ENCODE results near the gene TEX13B. TPM values are rescaled to one million over a fixed set of nuclear protein-coding genes. Genes with fewer than 3 reads are reported as not detected.

TEX13B gene
- total and polyA plus RNA-seq, 7 experiments from 2014 or later, result not detected

GRCh38 chrX:107935200-107935599 lies 47.0 kb downstream of the TEX13B start:
- DNase-seq (no peak), ATAC-seq (no peak)
- Mint-ChIP-seq H3K4me3 (no peak overlapping the region), H3K27me3 (peaks cover 5 to 33% (median 23%) of the 10 kb centered on the region in 5 donors), H3K9me3 (peaks cover 0 to 2% (median 0%) of the 10 kb centered on the region in 11 donors), H3K27ac (no peak overlapping the region), H3K36me3 (peaks cover 0 to 5% (median 0%) of the 10 kb centered on the region in 5 donors), H3K4me1 (peaks cover 0 to 5% (median 4%) of the 10 kb centered on the region in 7 donors)
- ChIA-PET POLR2A (no interaction called here), CTCF (no interaction called here)
- H3K9me3 ChIP-seq (ENCODE audit: control insufficient read depth in 2 of 3, low read length in 3 of 3), result no peaks in the 10 kb centered on the region
- H3K36me3 ChIP-seq (ENCODE audit: control insufficient read depth in 2 of 3, insufficient read depth in 3 of 3, low read length in 3 of 3), result no peaks in the 10 kb centered on the region
- H3K4me3 ChIP-seq (ENCODE audit: low read length), result no peak overlapping the region
- H3K27me3 ChIP-seq (ENCODE audit: control insufficient read depth in 2 of 2, insufficient read depth in 2 of 2, low read length in 2 of 2), result peaks cover 0 to 3% of the 10 kb centered on the region in 2 donors
- no peaks in the 10 kb centered on the region for H3K4me1 ChIP-seq (ENCODE audit: control insufficient read depth in 2 of 2, insufficient read depth in 2 of 2, low read length in 2 of 2)
- intact Hi-C loops (cut with micrococcal nuclease), result no loop called here
- H3K27ac ChIP-seq (ENCODE audit: low read depth, low read length), result no peak overlapping the region

GRCh38 chrX:107934262-107934661 lies 47.9 kb downstream of the TEX13B start:
- Mint-ChIP-seq H3K27me3 (peaks cover 5 to 28% (median 16%) of the 10 kb centered on the region in 5 donors), H3K4me1 (peaks cover 0 to 5% (median 4%) of the 10 kb centered on the region in 7 donors), H3K4me3 (no peak overlapping the region), H3K36me3 (peaks cover 0 to 8% (median under 1%) of the 10 kb centered on the region in 5 donors), H3K9me3 (peaks cover 0 to 2% (median 0%) of the 10 kb centered on the region in 11 donors), H3K27ac (no peak overlapping the region)
- intact Hi-C loops (cut with micrococcal nuclease), result no loop called here
- Histone ChIP-seq H3K4me3 (ENCODE audit: low read length) (no peak overlapping the region), H3K27me3 (ENCODE audit: control insufficient read depth in 2 of 2, insufficient read depth in 2 of 2, low read length in 2 of 2) (peaks cover 0 to 3% of the 10 kb centered on the region in 2 donors), H3K4me1 (ENCODE audit: control insufficient read depth in 2 of 2, insufficient read depth in 2 of 2, low read length in 2 of 2) (no peaks in the 10 kb centered on the region), H3K36me3 (ENCODE audit: control insufficient read depth in 2 of 3, insufficient read depth in 3 of 3, low read length in 3 of 3) (no peaks in the 10 kb centered on the region), H3K27ac (ENCODE audit: low read depth, low read length) (no peak overlapping the region), H3K9me3 (ENCODE audit: control insufficient read depth in 2 of 3, low read length in 3 of 3) (no peaks in the 10 kb centered on the region)
- CTCF ChIA-PET, result no interaction called here
- no peak for DNase-seq
- POLR2A ChIA-PET, result no interaction called here
- no peak for ATAC-seq

Other genes with a start within 250 kb of the TEX13B start
- gene TSC22D3, start 206.6 kb downstream of the TEX13B start, total RNA-seq, result 1,000 to 10,000 TPM in 2 of 5 experiments, 100 to 1,000 TPM in 2, 10 to 100 TPM in 1; 44.2 to 1,917 (median 255) TPM
- gene TSC22D3, start 206.6 kb downstream of the TEX13B start, polyA plus RNA-seq, result 100 to 1,000 TPM; 383 to 690 TPM
- not detected for gene NCBP2L, start 204.6 kb downstream of the TEX13B start, total RNA-seq
- under 1 TPM in 1 of 2 donors, not detected in 1; 0.09 TPM for gene NCBP2L, start 204.6 kb downstream of the TEX13B start, polyA plus RNA-seq
- gene MID2, start 156.5 kb downstream of the TEX13B start, total RNA-seq, result 10 to 100 TPM in 4 of 5 experiments, 1 to 10 TPM in 1; 4.4 to 22.5 (median 18.5) TPM
- gene MID2, start 156.5 kb downstream of the TEX13B start, polyA plus RNA-seq, result 10 to 100 TPM in 1 of 2 donors, 1 to 10 TPM in 1; 5.7 to 16.2 TPM
- 10 to 100 TPM in 4 of 5 experiments, 1 to 10 TPM in 1; 7.8 to 50.2 (median 32.7) TPM for gene VSIG1, start 62.7 kb upstream of the TEX13B start, total RNA-seq
- 10 to 100 TPM; 13.0 to 18.1 TPM for gene VSIG1, start 62.7 kb upstream of the TEX13B start, polyA plus RNA-seq
- gene PSMD10, start 109.2 kb upstream of the TEX13B start, total RNA-seq, result 10 to 100 TPM; 17.6 to 36.8 (median 22.1) TPM
- gene PSMD10, start 109.2 kb upstream of the TEX13B start, polyA plus RNA-seq, result 10 to 100 TPM; 54.8 to 65.6 TPM
- gene ATG4A, start 109.4 kb upstream of the TEX13B start, total RNA-seq, result 10 to 100 TPM in 1 of 5 experiments, 1 to 10 TPM in 4; 6.7 to 11.4 (median 7.5) TPM
- 10 to 100 TPM; 15.2 to 16.4 TPM for gene ATG4A, start 109.4 kb upstream of the TEX13B start, polyA plus RNA-seq

Data from naive thymus-derived CD4-positive, alpha-beta T cell (primary cell).